Stimulated activated CD4-positive, alpha-beta T cell treated with anti-CD3 and anti-CD28 coated beads, Interleukin-2, amount 100 ng/mL, for 24 hours (primary cell): Measurements from ENCODE around the gene PHACTR3.
A peak's percentile ranks its signal among the peaks of the same experiment; 100 is the strongest.

Experiments used
- DNase-seq, 2 donors: peaks; one replicate each; pipeline ENCODE4 v3.0.0-alpha.2; 2020

PHACTR3 gene

GRCh38 chr20:59740621-59741020 lies 136.3 kb downstream of the PHACTR3 start:
- no peak for DNase-seq

DNA sequence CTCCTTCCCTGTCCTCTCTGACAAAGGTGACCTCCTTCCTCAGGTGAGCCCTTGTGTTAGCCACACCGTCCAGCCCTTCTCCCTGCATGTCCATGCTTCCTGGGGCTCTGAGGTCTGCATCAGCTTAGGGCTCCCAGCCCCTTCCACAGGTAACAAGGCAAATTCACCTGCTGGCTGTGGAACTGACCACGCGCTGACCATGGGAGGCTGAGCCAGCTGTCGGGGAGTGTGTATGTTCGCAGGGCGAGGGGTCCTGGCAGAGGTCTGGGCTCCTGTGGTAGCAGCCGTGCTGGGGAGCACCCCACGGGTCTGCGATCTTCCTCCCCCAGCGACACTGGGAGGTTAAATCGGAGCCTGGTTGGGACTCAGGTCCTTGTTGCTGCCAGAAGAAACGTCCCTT lies 136.7 kb downstream of the PHACTR3 start:
- DNase-seq = no peak

DNA sequence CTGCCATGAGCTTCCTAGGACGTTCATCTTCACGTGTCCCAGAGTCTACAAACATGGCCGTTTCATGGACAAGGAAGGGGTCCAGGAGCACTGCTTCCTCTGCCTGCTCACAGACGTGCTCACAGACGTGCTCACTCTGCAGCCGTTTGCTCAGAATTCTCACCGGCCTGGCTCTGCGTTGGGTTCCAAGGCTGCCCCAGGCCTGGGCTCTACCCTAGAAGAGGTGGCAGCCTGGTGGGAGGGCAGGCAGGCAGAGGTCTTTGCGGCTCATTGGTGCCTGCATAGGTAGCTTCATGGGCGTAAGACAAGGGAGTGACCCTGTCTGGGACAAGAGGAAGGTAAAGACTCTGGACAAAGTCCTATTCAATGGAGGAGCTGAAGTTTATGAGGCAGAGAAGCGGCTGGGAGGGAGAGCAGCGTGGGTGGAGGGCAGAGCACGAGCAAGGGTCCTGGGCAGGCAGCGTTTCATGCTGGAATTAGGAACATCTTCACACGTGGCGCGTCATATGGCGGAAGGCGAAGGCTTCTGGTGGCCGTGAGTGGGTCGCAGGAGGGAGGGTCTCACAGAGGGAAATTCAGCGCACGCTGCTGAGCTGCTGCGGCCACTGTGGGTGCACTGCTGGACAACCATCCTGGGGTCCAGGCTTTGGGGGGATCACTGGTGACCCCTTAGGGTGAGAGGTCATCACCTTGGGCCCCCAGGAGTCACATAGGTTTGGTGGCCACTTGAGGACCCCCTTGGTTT lies 138.2 kb downstream of the PHACTR3 start:
- DNase-seq = no peak

GRCh38 chr20:59743308-59743707 lies 139.0 kb downstream of the PHACTR3 start:
- no peak for DNase-seq

- DNase-seq = no peak
Observed at GRCh38 chr20:59743767-59744485, 139.6 kb downstream of the PHACTR3 start.

DNA sequence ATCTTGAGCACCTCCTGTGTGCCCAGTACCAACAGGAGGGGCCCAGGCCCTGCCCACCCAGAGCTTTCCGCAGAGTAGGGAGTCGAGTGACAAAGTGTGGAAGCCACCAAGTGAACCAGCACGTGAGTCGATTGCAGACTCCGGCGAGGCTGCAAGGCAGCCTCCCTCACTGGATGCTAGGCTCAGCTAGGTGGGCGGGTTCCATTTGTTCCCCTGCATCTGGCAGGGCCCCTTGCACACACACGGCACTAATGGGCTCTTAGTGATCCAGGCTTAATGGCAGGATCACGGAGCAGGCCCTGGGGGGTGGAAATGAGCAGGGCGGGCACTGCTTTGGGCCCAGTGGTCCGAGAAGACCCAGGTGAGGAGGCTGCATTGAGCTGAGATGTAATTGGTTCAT lies 140.4 kb downstream of the PHACTR3 start:
- DNase-seq = no peak

- no peak for DNase-seq
Observed at GRCh38 chr20:59745201-59745600, 140.9 kb downstream of the PHACTR3 start.

DNA sequence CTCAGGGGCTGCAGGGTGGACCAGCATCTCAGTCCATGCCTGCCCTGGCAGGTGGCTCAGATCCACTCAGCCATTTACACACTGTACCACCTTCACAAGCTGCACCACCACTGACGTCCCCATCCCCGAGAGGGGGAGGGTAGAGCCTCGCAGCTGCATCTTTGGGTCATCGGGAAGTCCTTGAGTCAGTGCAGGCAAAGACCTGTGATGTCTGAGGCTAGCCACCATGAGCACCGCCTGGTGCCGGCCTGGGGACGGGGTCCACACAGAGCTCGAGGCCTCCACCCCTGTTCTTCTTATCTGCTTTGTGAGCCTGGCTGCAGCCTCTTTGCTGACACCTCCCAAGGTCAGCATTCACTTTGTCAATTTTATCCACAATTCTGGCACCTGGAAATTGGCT lies 141.4 kb downstream of the PHACTR3 start:
- DNase-seq = no peak

- no peak for DNase-seq
Observed at GRCh38 chr20:59746155-59746554, 141.8 kb downstream of the PHACTR3 start.

DNA sequence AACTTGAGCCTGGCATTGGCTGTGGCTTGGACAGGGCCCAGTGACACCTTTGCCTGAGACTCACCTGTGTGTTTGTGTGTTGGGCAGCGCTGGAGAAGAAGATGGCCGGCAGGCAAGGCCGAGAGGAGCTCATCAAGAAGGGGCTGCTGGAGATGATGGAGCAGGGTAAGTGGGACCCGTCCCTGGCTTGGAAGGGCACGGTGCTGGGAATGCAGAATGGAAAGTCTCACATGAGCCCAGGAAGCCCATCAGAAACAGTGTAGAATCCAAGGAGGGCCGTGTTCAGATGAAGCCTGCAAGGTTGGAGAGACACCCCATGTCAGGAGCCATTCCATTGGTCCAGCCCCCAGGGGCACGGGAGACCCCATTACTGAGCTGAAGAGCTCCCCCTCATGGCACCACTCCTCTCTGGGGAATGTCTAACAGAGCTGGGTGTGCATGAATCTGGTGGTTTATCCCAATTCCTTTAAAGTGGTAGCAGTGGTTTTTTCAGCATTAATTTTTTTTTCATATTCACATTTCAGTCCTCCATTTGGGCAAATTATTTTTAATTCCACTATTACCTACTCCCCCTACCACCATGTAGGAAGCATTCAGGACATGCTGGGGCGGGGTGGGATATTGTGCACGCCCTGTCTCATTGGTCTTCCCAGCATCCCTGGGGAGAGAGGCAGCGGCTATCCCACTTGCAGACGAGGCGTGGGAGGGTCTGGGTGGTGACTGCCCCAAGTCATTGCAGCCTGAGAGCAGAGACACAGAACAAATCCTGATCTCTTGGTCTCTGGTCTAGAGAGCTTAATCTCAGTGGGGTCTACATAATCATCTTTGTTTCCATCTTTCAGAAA lies 143.6 kb downstream of the PHACTR3 start:
- DNase-seq = no peak

- DNase-seq = no peak
Observed at GRCh38 chr20:59748619-59749191, 144.4 kb downstream of the PHACTR3 start.

DNA sequence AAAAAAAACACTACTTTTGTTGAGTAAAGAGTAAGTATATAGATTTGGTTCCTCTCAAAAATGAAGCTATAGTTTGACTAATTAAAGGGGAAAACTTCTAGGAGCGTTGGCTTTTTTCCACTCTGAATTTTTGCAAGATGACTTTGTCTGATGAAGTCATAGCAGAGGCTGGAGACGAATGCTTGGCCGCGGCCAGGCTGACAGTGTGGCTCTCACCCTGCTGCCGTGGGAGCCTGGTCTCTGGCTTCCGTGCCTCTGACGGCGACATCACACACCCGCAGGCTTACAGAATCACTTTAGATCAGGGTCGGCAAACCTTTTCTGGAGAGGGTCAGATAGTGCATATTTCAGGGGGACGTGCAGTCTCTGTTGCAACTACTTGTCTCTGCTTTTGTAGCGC lies 145.0 kb downstream of the PHACTR3 start:
- no peak for DNase-seq

GRCh38 chr20:59750209-59750840 lies 146.0 kb downstream of the PHACTR3 start:
- DNase-seq = no peak

GRCh38 chr20:59751075-59751711 lies 146.9 kb downstream of the PHACTR3 start:
- peak; percentile 19 to 64 for DNase-seq

DNA sequence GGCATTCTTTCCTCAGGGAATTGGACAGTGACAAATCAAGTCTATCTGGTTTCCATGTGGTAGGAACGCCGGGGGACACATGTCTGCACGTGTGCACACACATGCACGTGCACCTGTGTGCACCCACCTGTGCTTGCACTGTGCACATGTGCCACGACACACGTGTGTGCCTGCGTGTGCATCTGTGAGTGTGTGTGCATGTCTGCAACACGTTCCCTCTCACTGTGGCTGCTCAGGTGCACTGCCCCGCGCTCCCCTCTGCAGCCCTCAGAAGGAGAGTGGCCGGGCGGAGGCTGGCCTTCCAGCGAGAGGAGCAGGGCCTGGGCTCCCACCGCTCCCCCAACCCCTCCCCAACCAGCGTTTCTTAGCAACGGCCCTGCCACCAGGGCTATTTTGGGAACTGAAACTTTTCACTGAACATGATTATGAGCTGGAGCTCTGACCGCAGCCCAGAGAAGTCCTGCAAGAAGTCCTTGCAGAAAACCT lies 147.8 kb downstream of the PHACTR3 start:
- DNase-seq = no peak

DNA sequence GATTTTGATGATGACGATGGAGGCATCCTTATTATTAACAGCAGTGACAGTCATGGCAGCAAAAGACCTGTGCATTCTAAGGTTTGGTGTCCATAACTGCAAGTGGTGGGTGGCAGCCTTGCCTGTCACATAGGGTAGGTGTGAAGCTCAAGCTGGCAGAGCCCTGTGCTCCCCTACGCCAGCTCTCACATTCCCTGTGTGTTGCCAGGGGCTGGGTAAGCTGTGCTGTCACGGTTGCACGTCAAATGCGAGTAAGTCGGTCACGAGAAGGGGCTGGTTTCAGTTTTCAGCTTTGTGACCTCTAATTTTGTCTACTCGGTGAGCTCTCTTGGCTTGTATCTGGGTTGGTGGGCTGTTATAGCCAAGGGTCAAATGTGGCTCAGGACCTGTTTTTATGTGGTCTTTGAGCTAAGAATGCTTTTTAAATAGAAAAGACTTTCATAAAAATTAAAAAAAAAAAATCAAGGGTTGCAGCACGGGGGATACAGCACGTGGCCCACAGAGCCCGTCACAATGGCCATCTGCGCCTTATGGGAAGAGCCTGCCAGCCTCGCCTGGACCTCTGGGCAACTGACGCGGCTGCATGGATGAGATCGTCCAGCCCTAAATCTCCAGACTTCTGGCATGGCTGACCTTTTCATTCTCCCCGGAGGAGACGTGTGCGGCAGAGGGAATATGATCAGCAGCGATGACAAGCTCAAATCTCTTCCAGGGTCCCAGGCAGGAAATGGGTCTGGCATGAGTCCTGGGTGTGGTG lies 148.5 kb downstream of the PHACTR3 start:
- DNase-seq = no peak

- no peak for DNase-seq
Observed at GRCh38 chr20:59753836-59754235, 149.5 kb downstream of the PHACTR3 start.

DNA sequence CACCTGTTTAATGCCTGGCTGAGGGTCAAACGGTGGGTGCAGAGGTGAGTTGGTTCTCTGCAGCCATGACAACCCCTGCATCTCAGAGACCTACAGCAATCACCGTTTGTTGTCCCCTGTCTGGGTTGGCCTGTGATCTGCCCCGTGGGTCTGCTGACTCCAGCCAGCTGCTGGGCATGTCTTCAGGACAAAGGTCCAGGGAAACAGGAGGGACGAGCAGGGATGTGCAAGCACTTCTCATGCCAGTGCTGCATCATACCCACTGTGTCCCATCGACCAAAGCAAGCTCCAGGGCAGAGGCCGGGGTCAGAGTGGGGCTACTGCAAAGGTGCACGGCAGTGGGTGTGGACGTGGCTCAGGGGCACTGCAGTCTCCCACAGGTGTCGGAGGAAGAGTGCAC lies 150.2 kb downstream of the PHACTR3 start:
- DNase-seq = no peak

- DNase-seq = no peak
Observed at GRCh38 chr20:59756241-59756640, 151.9 kb downstream of the PHACTR3 start.

DNA sequence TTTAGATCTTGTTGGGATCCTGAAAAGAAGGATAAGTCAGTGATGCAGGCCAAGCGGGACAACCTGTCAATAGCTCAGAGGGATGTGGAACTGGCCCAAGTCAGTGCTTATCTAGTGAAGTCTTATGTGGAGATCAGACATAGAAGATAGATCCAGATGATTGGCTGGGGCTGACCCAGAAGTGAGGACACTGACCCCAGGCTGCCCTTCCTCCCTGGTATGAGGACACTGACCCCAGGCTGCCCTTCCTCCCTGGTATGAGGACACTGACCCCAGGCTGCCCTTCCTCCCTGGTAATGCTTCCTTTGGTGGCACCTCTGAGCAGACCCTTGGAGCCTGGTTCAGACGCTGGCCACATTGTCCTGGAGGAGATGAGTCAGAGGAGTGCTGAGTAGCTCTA lies 159.7 kb downstream of the PHACTR3 start:
- no peak for DNase-seq

GRCh38 chr20:59765599-59766177 lies 161.3 kb downstream of the PHACTR3 start:
- DNase-seq = peak; percentile 8 to 21
